HT1080 (cell line): ENCODE measurements around the gene LIN9. TPM values are rescaled to one million over a fixed set of nuclear protein-coding genes. Genes with fewer than 3 reads are reported as not detected.
A peak's percentile ranks its signal among the peaks of the same experiment; 100 is the strongest.
"Not testable (repeated sequence)": the region's sequence is repeated elsewhere in the genome, so short reads cannot be mapped to it uniquely, and the experiment has no call there.

ENCODE experiments used
- DNase-seq: peaks from one replicate; pipeline ENCODE4 v3.0.0-alpha.2; 2015; ENCODE audit warnings: low read depth
- polyA plus RNA-seq, 2 experiments: library from polyadenylated mRNA; depleted of rRNA; stranded (reverse); fragments of >200 nt; gene quantifications; 2 replicates each; pipeline ENCODE4 v1.2.3, GENCODE V29; 2015
- total RNA-seq: library from RNA; depleted of rRNA; stranded (reverse); fragments of >200 nt; shearing (Covaris generic); gene quantifications from 2 replicates; pipeline ENCODE4 v1.2.3, GENCODE V29; 2014; rRNA removed

Gene LIN9
- 11.5 and 12.1 TPM in 2 replicates for total RNA-seq
- polyA plus RNA-seq (2015; cell fraction: cytosol; rRNA removed) = 8.6 and 10.7 TPM in 2 replicates
- 16.4 and 19.3 TPM in 2 replicates for polyA plus RNA-seq (2015; cell fraction: nucleus; rRNA removed)

GRCh38 chr1:226308723-226309397 is at the start of gene LIN9:
TSS of gene LIN9 (minus strand) at chr1:226309164. CDS start at chr1:226309139, 25 bp downstream.
- DNase-seq = peak; percentile 81

- no peak for DNase-seq
Observed at GRCh38 chr1:226357416-226357815, 48.5 kb upstream of the LIN9 start.

- DNase-seq = no peak
Observed at GRCh38 chr1:226355669-226356551, 46.9 kb upstream of the LIN9 start.

- DNase-seq = no peak
Observed at GRCh38 chr1:226355016-226355415, 46.1 kb upstream of the LIN9 start.

- DNase-seq = no peak
Observed at GRCh38 chr1:226353698-226354525, 44.9 kb upstream of the LIN9 start.

GRCh38 chr1:226351709-226352108 is 42.7 kb upstream of the LIN9 start:
- peak; percentile 50 for DNase-seq

- no peak for DNase-seq
Observed at GRCh38 chr1:226350519-226350865, 41.5 kb upstream of the LIN9 start.

- DNase-seq = no peak
Observed at GRCh38 chr1:226349801-226350518, 41.0 kb upstream of the LIN9 start.

- DNase-seq = no peak
Observed at GRCh38 chr1:226349081-226349480, 40.1 kb upstream of the LIN9 start.

- DNase-seq = no peak
Observed at GRCh38 chr1:226344441-226345259, 35.7 kb upstream of the LIN9 start.

GRCh38 chr1:226342656-226343055 is 33.7 kb upstream of the LIN9 start:
- DNase-seq = no peak

GRCh38 chr1:226340111-226340510 is 31.1 kb upstream of the LIN9 start:
- not testable (repeated sequence) for DNase-seq

- DNase-seq = no peak
Observed at GRCh38 chr1:226337276-226337875, 28.4 kb upstream of the LIN9 start.

GRCh38 chr1:226335661-226336060 is 26.7 kb upstream of the LIN9 start:
- no peak for DNase-seq

GRCh38 chr1:226332947-226333346 is 24.0 kb upstream of the LIN9 start:
- DNase-seq = no peak

- no peak for DNase-seq
Observed at GRCh38 chr1:226329237-226329636, 20.3 kb upstream of the LIN9 start.

- DNase-seq = no peak
Observed at GRCh38 chr1:226327761-226328162, 18.8 kb upstream of the LIN9 start.

- peak; percentile 63 for DNase-seq
Observed at GRCh38 chr1:226325178-226325577, 16.2 kb upstream of the LIN9 start.

GRCh38 chr1:226324479-226324878 is 15.5 kb upstream of the LIN9 start:
- DNase-seq = no peak

GRCh38 chr1:226322986-226323385 is 14.0 kb upstream of the LIN9 start:
- DNase-seq = no peak
